K562 (cell line): ENCODE measurements around the gene PPT2. TPM values are rescaled to one million over a fixed set of nuclear protein-coding genes. Genes with fewer than 3 reads are reported as not detected.

Experiments used
- ATAC-seq: fragments of 200-7000 bp; cut with Tn5 transposase; 3 replicates; pipeline ENCODE4 v1.9.1; 2020; ENCODE audit warnings: moderate library complexity
- BruUV-seq: library from RNA; stranded (reverse); fragments of 400-500 nt; replicated peaks from 2 replicates; lab custom pipeline; 2021; lab: Mats Ljungman, UMichigan
- CTCF ChIA-PET: fragments of 300-600 bp; formaldehyde crosslinking; extraction: SDS; loops from one replicate; lab custom pipeline; 2021; ENCODE audit warnings: low intra/inter-chr PET ratio; lab: Yijun Ruan, JAX
- POLR2A ChIA-PET: fragments of 300-600, 350-650 bp; sonication (Branson Sonifier 250); formaldehyde crosslinking; extraction: SDS; loops from one replicate; lab custom pipeline; 2021; ENCODE audit warnings: antibody characterized with exemption, inconsistent platforms; lab: Yijun Ruan, JAX
- DNase-seq, 4 experiments: peaks; one replicate each; pipeline versions ENCODE4 v3.0.0 to v3.0.0-alpha.2; 2011 to 2018; ENCODE audit warnings: low spot score in 3 of 4, mixed read lengths in 3 of 4; ENCODE audit errors: extremely low read depth in 1 of 4
- FAIRE-seq: peaks from 2 replicates; lab custom pipeline; 2011; peaks lifted over from hg19 to GRCh38; lab: Jason Lieb, UNC
- H2AFZ ChIP-seq: 2 replicates; pipeline ENCODE4 v1.6.0; 2011; ENCODE audit warnings: low read depth, low read length, control low read depth, inconsistent platforms
- H3K27ac ChIP-seq: fragments of 200-600 bp; 3 replicates; pipeline ENCODE4 v1.8.0; 2011; ENCODE audit warnings: low read depth, mild to moderate bottlenecking, control low read depth, inconsistent platforms, low read length, moderate library complexity, mixed read lengths; ENCODE audit errors: extremely low read depth
- H3K27me3 ChIP-seq, 2 experiments: fragments of 300-600 bp in 1 of 2; 2 replicates in 1 of 2; 3 replicates in 1 of 2; pipeline versions ENCODE4 v1.6.0 to v1.8.0; 2011; ENCODE audit warnings: inconsistent platforms in 2 of 2, low read length in 2 of 2, mild to moderate bottlenecking in 1 of 2, mixed read lengths in 1 of 2, moderate library complexity in 1 of 2; ENCODE audit not compliant: control insufficient read depth in 2 of 2, insufficient read depth in 2 of 2
- H3K36me3 ChIP-seq: fragments of 300-600 bp; 3 replicates; pipeline ENCODE4 v1.8.0; 2011; ENCODE audit warnings: mild to moderate bottlenecking, low read length, inconsistent platforms; ENCODE audit not compliant: control insufficient read depth, insufficient read depth
- H3K4me1 ChIP-seq, 2 experiments: fragments of 200-600 bp in 1 of 2; replicated peaks in 1 of 2; 2 replicates in 1 of 2; 3 replicates in 1 of 2; pipeline versions ENCODE4 v1.5.1 to v1.8.0; 2011; ENCODE audit warnings: inconsistent platforms in 2 of 2, low read length in 2 of 2, mild to moderate bottlenecking in 1 of 2, mixed read lengths in 1 of 2, moderate library complexity in 1 of 2; ENCODE audit not compliant: control insufficient read depth in 2 of 2, insufficient read depth in 2 of 2
- H3K4me2 ChIP-seq: 2 replicates; pipeline ENCODE4 v1.6.1; 2011; ENCODE audit warnings: low read length, control low read depth, inconsistent platforms, mixed read lengths; ENCODE audit not compliant: insufficient read depth
- H3K4me3 ChIP-seq: fragments of 200-600 bp; sonication (generic), shearing (Covaris generic); 2 replicates; pipeline ENCODE4 v1.5.1; 2016; ENCODE audit warnings: control low read depth, inconsistent platforms
- H3K79me2 ChIP-seq: fragments of 200-600 bp; 3 replicates; pipeline ENCODE4 v1.8.0; 2011; ENCODE audit warnings: low read length, inconsistent platforms; ENCODE audit not compliant: control insufficient read depth, insufficient read depth
- H3K9ac ChIP-seq, 2 experiments: 2 replicates each; pipeline versions ENCODE4 v1.6.0 to v1.6.1; 2011; ENCODE audit warnings: low read depth in 2 of 2, low read length in 2 of 2, control low read depth in 1 of 2, inconsistent platforms in 1 of 2, mild to moderate bottlenecking in 1 of 2, mixed read lengths in 1 of 2; ENCODE audit not compliant: insufficient read depth in 1 of 2
- H3K9me1 ChIP-seq: one replicate; pipeline ENCODE4 v1.6.0; 2011; ENCODE audit warnings: inconsistent platforms, mild to moderate bottlenecking, low read length, moderate library complexity; ENCODE audit not compliant: control insufficient read depth, insufficient read depth
- H3K9me3 ChIP-seq: replicated peaks from 2 replicates; pipeline ENCODE4 v1.5.1; 2011; ENCODE audit warnings: low read depth, low read length, inconsistent platforms; ENCODE audit not compliant: control insufficient read depth, insufficient read depth
- H4K20me1 ChIP-seq: replicated peaks from 2 replicates; pipeline ENCODE4 v1.6.1; 2011; ENCODE audit warnings: low read length, inconsistent platforms, mixed read lengths; ENCODE audit not compliant: control insufficient read depth, insufficient read depth
- CBX2 ChIP-seq: fragments of 200-600 bp; sonication (generic); IDR thresholded peaks from one replicate; pipeline ENCODE4 v1.6.1; 2012; ENCODE audit warnings: mild to moderate bottlenecking, low read length, inconsistent platforms; ENCODE audit not compliant: insufficient read depth, poor library complexity, severe bottlenecking
- EP400 ChIP-seq: fragments of 450-650 bp; IDR thresholded peaks from 2 replicates; pipeline ENCODE4 v1.6.1; 2017; ENCODE audit warnings: antibody characterized with exemption, mild to moderate bottlenecking, moderate library complexity
- ESRRA ChIP-seq: fragments of 450-650 bp; IDR thresholded peaks from 2 replicates; pipeline ENCODE4 v1.6.1; 2014; ENCODE audit warnings: low read depth, mild to moderate bottlenecking, moderate library complexity, borderline replicate concordance
- HNRNPK ChIP-seq: fragments of 200-400 bp; formaldehyde crosslinking; IDR thresholded peaks from one replicate; pipeline ENCODE4 v1.6.1; 2018; ENCODE audit warnings: mild to moderate bottlenecking, low read depth, low read length; ENCODE audit not compliant: poor library complexity, severe bottlenecking
- ID3 ChIP-seq, 2 experiments: fragments of 250-450 bp in 1 of 2; fragments of 450-650 bp in 1 of 2; sonication (Bioruptor Pico) in 1 of 2; IDR thresholded peaks; 2 replicates each; pipeline versions ENCODE4 v1.6.1 to v1.8.0; 2016 to 2021; ENCODE audit warnings: mild to moderate bottlenecking in 2 of 2, moderate library complexity in 2 of 2, missing compliant biosample characterization in 1 of 2, missing genetic modification characterization in 1 of 2
- NFIX ChIP-seq: fragments of 250-450 bp; sonication (Bioruptor Pico); IDR thresholded peaks from 2 replicates; pipeline ENCODE4 v1.4.0; 2020; ENCODE audit warnings: low read depth, mild to moderate bottlenecking, moderate library complexity
- NR2C1 ChIP-seq, 2 experiments: fragments of 450-650 bp; IDR thresholded peaks; 2 replicates each; pipeline ENCODE4 v1.6.1; 2017; ENCODE audit warnings: mild to moderate bottlenecking in 2 of 2, antibody characterized with exemption in 1 of 2, inconsistent platforms in 1 of 2, missing compliant biosample characterization in 1 of 2, missing genetic modification characterization in 1 of 2
- NR2C2 ChIP-seq, 2 experiments: fragments of 200-800 bp in 1 of 2; sonication (Bioruptor generic) in 1 of 2; sonication (generic) in 1 of 2; formaldehyde crosslinking in 1 of 2; IDR thresholded peaks; 2 replicates each; pipeline versions ENCODE4 v1.6.1 to v1.8.0; 2016 to 2022; ENCODE audit warnings: mild to moderate bottlenecking in 1 of 2, missing compliant biosample characterization in 1 of 2, missing genetic modification characterization in 1 of 2, missing genetic modification reagents in 1 of 2
- PREB ChIP-seq: sonication (generic); formaldehyde crosslinking; IDR thresholded peaks from 2 replicates; pipeline ENCODE4 v1.8.1; 2023; ENCODE audit warnings: mild to moderate bottlenecking, missing genetic modification reagents
- SIN3A ChIP-seq, 2 experiments: fragments of 150-350 bp in 1 of 2; IDR thresholded peaks; 2 replicates each; pipeline ENCODE4 v1.6.1; 2011 to 2016; ENCODE audit warnings: borderline replicate concordance in 2 of 2, low read depth in 2 of 2, low read length in 2 of 2, mild to moderate bottlenecking in 2 of 2, moderate library complexity in 2 of 2; ENCODE audit not compliant: control insufficient read depth in 1 of 2
- SMARCA4 ChIP-seq: fragments of 450-650 bp; IDR thresholded peaks from 2 replicates; pipeline ENCODE4 v1.6.1; 2016
- XRCC4 ChIP-seq: IDR thresholded peaks from one replicate; pipeline ENCODE4 v1.6.1; 2011; ENCODE audit not compliant: insufficient read depth, insufficient read length; ENCODE audit errors: extremely low read depth
- ZBTB43 ChIP-seq: sonication (generic); formaldehyde crosslinking; IDR thresholded peaks from 2 replicates; pipeline ENCODE4 v1.8.0; 2023; ENCODE audit warnings: mild to moderate bottlenecking, missing genetic modification reagents
- ZNF212 ChIP-seq: fragments of 450-650 bp; formaldehyde crosslinking; IDR thresholded peaks from 2 replicates; pipeline ENCODE4 v1.4.0; 2020; ENCODE audit warnings: mild to moderate bottlenecking
- ZNF583 ChIP-seq: fragments of 250-450 bp; sonication (Bioruptor Pico); IDR thresholded peaks from 2 replicates; pipeline ENCODE4 v1.4.0; 2020
- ZNF644 ChIP-seq: fragments of 200-800 bp; sonication (Bioruptor generic); IDR thresholded peaks from 2 replicates; pipeline ENCODE4 v1.6.1; 2016; ENCODE audit warnings: low read depth, missing genetic modification characterization, missing compliant biosample characterization
- ZSCAN29 ChIP-seq: fragments of 450-650 bp; IDR thresholded peaks from 2 replicates; pipeline ENCODE4 v1.6.1; 2017
- WGBS: fragments of 100-300 bp; shearing (Covaris generic); methylation state at CpG from one replicate; pipeline ENCODE4 v1.1.6; 2016; ENCODE audit warnings: low coverage, mixed read lengths; ENCODE audit not compliant: insufficient coverage; ENCODE audit errors: missing lambda C conversion rate; 5-methylcytosine and 5-hydroxymethylcytosine counted together
- in situ Hi-C: fragments of 300-500 bp; cut with MboI; formaldehyde crosslinking; loops from 4 replicates; pipeline ENCODE4 v1.15.0; 2018; ENCODE audit warnings: inconsistent platforms, mixed read lengths
- intact Hi-C: fragments of 100-400 bp; cut with micrococcal nuclease; formaldehyde crosslinking; loops from 2 replicates; pipeline ENCODE4 v1.14.2; 2022
- polyA plus RNA-seq, 8 experiments: library from polyadenylated mRNA; depleted of rRNA in 4 of 8; stranded (reverse) in 5 of 8; unstranded in 3 of 8; fragments of >200 nt; fragmentation: Nextera tagmentation in 2 of 8; fragmentation: Illumina TruSeq in 1 of 8; extraction: Ambion mirVana in 2 of 8; extraction: Trizol in 1 of 8; gene quantifications; 2 replicates each; pipeline versions ENCODE4 v1.2.1 to v1.2.3, GENCODE V29; 2011 to 2014; ENCODE audit warnings: inconsistent platforms in 1 of 8, missing spikeins in 1 of 8
- total RNA-seq, 7 experiments: library from RNA; depleted of rRNA in 6 of 7; stranded (reverse); fragments of >200 nt in 6 of 7; fragmentation: Illumina TruSeq in 2 of 7; extraction: Trizol in 2 of 7; gene quantifications; 2 replicates each; pipeline versions ENCODE4 v1.2.1 to v1.2.3, GENCODE V29; 2011 to 2021; ENCODE audit warnings: low replicate concordance in 1 of 7

Gene PPT2
- total and polyA plus RNA-seq, 9 of the 15 experiments (the other 6 are each of a cell fraction or from before 2014, with no cell fraction given), result 27.4 to 98.8 (median 69.9) TPM

GRCh38 chr6:32174416-32174815 is 20.5 kb downstream of the PPT2 start (continued):
- TF ChIP-seq ZNF212 (no peak), XRCC4 (no peak), PREB (no peak), NFIX (no peak)
- TF ChIP-seq, all 486 proteins: peak for 0

- peak overlapping the region; percentile 88 for H3K4me2 ChIP-seq
- H3K4me3 ChIP-seq, result peak overlapping the region; percentile 88
- peaks cover 63% of the 10 kb centered on the region for H3K79me2 ChIP-seq
- in situ Hi-C loops, result no loop called here
- H4K20me1 ChIP-seq, result no peaks in the 10 kb centered on the region
- H3K36me3 ChIP-seq, result peaks cover 35% of the 10 kb centered on the region; the same call in 2 of the 3 replicates
- H3K9me3 ChIP-seq, result no peaks in the 10 kb centered on the region
- ChIA-PET CTCF (interaction anchor here (0.9 kb wide), 1 partner anchor 20 kb away, joined by 3 read pairs; no protein-coding TSS in a partner anchor), POLR2A (no interaction called here)
- WGBS, result 0% methylated on average over 2 of the region's 2 CpGs
- H3K27me3 ChIP-seq, result no peaks in the 10 kb centered on the region
- intact Hi-C loops, result loop anchor here (10.0 kb wide), 2 partner anchors 351 to 511 kb away; partner anchors contain the start of genes C6orf47, CSNK2B, GPANK1 and HSPA1B
- H3K9ac ChIP-seq, result peak overlapping the region; percentile 81 to 95
- no peak for FAIRE-seq
- TSS peak; percentile 71 for BruUV-seq
- no peak for ATAC-seq
- peaks cover 21 to 45% of the 10 kb centered on the region in 2 experiments for H3K4me1 ChIP-seq
- no peaks in the 10 kb centered on the region for H3K9me1 ChIP-seq
- peak in 1 of 4 experiments; percentile 24 for DNase-seq
- H2AFZ ChIP-seq, result peak overlapping the region; percentile 45; the same call in 1 of the 2 replicates
- H3K27ac ChIP-seq, result peak overlapping the region; percentile 68
- TF ChIP-seq SMARCA4, result 0 out of 2 replicates have a peak, but pooled peaks have one; percentile 10
- no peak for TF ChIP-seq ZNF583 (CRISPR knock-in tag)
- TF ChIP-seq NR2C1 (IDR thresholded peaks at IDR 0.05), result peak; percentile 91
- TF ChIP-seq NR2C1 (tag; IDR thresholded peaks at IDR 0.05), result peak; percentile 91
- TF ChIP-seq HNRNPK, result no peak
- TF ChIP-seq ZSCAN29, result no peak
- TF ChIP-seq ZNF644 (tag), result no peak
- peak in 1 of 2 experiments; percentile 43; a peak in 1 of 4 replicates for TF ChIP-seq SIN3A (IDR thresholded peaks at IDR 0.05; ENCODE audit: borderline replicate concordance in 2 of 2, control insufficient read depth in 1 of 2, low read depth in 2 of 2, low read length in 2 of 2)
- no peak for TF ChIP-seq EP400
- peak; percentile 46; the same call in 1 of the 2 replicates for TF ChIP-seq NR2C2 (CRISPR knock-in tag; IDR thresholded peaks at IDR 0.05)
- TF ChIP-seq NR2C2 (tag; IDR thresholded peaks at IDR 0.05), result peak; percentile 95
- TF ChIP-seq ID3 (CRISPR knock-in tag; IDR thresholded peaks at IDR 0.05), result no peak
- no peak for TF ChIP-seq ID3 (tag; IDR thresholded peaks at IDR 0.05)
- TF ChIP-seq ESRRA, result no peak
- no peak for TF ChIP-seq CBX2
- TF ChIP-seq ZBTB43 (CRISPR knock-in tag), result no peak
Measured at GRCh38 chr6:32175322-32175710, 21.4 kb downstream of the PPT2 start.
